Peyer's patch (tissue), 4 donors: ENCODE results near the gene FCRL3. TPM values are rescaled to one million over a fixed set of nuclear protein-coding genes. Genes with fewer than 3 reads are reported as not detected.
"Not testable (repeated sequence)": the region's sequence is repeated elsewhere in the genome, so short reads cannot be mapped to it uniquely, and the experiment has no call there.

Source experiments
- DNase-seq, 3 donors: peaks; one replicate each; pipeline ENCODE4 v3.0.0-alpha.2; 2017 to 2019
- H3K27ac ChIP-seq, 4 donors: fragments of 200-600 bp; sonication (generic); one replicate each; pipeline ENCODE4 v1.5.1; 2016 to 2019
- H3K27me3 ChIP-seq, 2 donors: fragments of 200-600 bp; sonication (generic); one replicate each; pipeline ENCODE4 v1.5.1; 2019
- H3K36me3 ChIP-seq, 3 donors: fragments of 200-600 bp; sonication (generic); one replicate each; pipeline ENCODE4 v1.5.1; 2016 to 2019
- H3K4me1 ChIP-seq, 4 donors: fragments of 200-600 bp; sonication (generic); one replicate each; pipeline ENCODE4 v1.5.1; 2016 to 2019
- H3K4me3 ChIP-seq, 4 donors: fragments of 200-600 bp; sonication (generic); 1 replicate in 3 of 4; 2 replicates in 1 of 4; pipeline ENCODE4 v1.5.1; 2016 to 2019; ENCODE audit warnings: mild to moderate bottlenecking in 1 of 4
- H3K9me3 ChIP-seq, 4 donors: fragments of 200-600 bp; sonication (generic); one replicate each; pipeline ENCODE4 v1.5.1; 2016 to 2019; ENCODE audit warnings: mild to moderate bottlenecking in 1 of 4
- POLR2A ChIP-seq, 2 donors: fragments of 450-650 bp; IDR thresholded peaks; one replicate each; pipeline ENCODE4 v1.5.1; 2017; ENCODE audit warnings: antibody characterized with exemption in 2 of 2, mild to moderate bottlenecking in 2 of 2, moderate library complexity in 2 of 2
- total RNA-seq, 4 donors: library from RNA; depleted of rRNA; stranded (reverse); fragments of >200 nt; gene quantifications; one replicate each; pipeline ENCODE4 v1.1.0, GENCODE V29; 2016
- TF ChIP-seq, protein P1 (sequence below), 6 experiments: fragments of 450-650 bp in 4 of 6; fragments of 200-600 bp in 2 of 6; sonication (generic) in 1 of 6; IDR thresholded peaks; one replicate each; pipeline ENCODE4 v1.5.1; 2017 to 2019; ENCODE audit warnings: antibody characterized with exemption in 6 of 6, mild to moderate bottlenecking in 3 of 6, moderate library complexity in 1 of 6

FCRL3 gene, protein sequence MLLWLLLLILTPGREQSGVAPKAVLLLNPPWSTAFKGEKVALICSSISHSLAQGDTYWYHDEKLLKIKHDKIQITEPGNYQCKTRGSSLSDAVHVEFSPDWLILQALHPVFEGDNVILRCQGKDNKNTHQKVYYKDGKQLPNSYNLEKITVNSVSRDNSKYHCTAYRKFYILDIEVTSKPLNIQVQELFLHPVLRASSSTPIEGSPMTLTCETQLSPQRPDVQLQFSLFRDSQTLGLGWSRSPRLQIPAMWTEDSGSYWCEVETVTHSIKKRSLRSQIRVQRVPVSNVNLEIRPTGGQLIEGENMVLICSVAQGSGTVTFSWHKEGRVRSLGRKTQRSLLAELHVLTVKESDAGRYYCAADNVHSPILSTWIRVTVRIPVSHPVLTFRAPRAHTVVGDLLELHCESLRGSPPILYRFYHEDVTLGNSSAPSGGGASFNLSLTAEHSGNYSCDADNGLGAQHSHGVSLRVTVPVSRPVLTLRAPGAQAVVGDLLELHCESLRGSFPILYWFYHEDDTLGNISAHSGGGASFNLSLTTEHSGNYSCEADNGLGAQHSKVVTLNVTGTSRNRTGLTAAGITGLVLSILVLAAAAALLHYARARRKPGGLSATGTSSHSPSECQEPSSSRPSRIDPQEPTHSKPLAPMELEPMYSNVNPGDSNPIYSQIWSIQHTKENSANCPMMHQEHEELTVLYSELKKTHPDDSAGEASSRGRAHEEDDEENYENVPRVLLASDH
- 10 to 100 TPM in 1 of 4 donors, 1 to 10 TPM in 2, not detected in 1; 1.7 to 37.1 (median 2.0) TPM for total RNA-seq

DNA sequence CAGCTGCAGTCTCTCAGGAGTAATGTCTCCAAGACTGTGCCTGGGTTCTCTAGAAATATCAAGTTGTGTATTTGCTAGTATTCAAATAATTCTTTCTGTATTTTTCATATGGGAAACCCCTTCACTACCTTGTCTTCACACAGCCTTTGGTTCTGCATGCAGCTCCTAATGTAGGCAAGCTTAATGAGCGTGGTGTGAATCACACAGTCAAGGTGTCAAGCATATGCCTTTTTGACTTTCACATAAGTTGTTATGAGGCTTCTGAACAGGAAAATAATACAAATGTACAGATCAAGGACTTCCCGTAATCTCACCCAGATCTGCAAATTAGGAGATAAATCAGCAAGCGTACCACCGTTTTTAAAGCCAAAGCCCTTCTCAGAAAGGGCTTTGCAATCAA lies at the start of gene FCRL3:
Gene FCRL3 (minus strand): TSS at position 38 of the 400 bp plus-strand sequence. CDS start 280 bp downstream, outside the sequence.
- peak within 1 kb of the TSS in 2 of 4 donors; percentile 69 to 79 for H3K27ac ChIP-seq
- TF ChIP-seq POLR2A (IDR thresholded peaks at IDR 0.05), result no peak
- TF ChIP-seq, protein P1, sequence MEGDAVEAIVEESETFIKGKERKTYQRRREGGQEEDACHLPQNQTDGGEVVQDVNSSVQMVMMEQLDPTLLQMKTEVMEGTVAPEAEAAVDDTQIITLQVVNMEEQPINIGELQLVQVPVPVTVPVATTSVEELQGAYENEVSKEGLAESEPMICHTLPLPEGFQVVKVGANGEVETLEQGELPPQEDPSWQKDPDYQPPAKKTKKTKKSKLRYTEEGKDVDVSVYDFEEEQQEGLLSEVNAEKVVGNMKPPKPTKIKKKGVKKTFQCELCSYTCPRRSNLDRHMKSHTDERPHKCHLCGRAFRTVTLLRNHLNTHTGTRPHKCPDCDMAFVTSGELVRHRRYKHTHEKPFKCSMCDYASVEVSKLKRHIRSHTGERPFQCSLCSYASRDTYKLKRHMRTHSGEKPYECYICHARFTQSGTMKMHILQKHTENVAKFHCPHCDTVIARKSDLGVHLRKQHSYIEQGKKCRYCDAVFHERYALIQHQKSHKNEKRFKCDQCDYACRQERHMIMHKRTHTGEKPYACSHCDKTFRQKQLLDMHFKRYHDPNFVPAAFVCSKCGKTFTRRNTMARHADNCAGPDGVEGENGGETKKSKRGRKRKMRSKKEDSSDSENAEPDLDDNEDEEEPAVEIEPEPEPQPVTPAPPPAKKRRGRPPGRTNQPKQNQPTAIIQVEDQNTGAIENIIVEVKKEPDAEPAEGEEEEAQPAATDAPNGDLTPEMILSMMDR (IDR thresholded peaks at IDR 0.05), result no peak
- H3K9me3 ChIP-seq, result no peaks in the 10 kb centered on the region
- no peak for DNase-seq
- no peaks in the 10 kb centered on the region for H3K36me3 ChIP-seq
- H3K4me3 ChIP-seq, result peak within 1 kb of the TSS in 2 of 4 donors; percentile 13 to 29
- H3K27me3 ChIP-seq, result no peaks in the 10 kb centered on the region
- H3K4me1 ChIP-seq, result no peaks in the 10 kb centered on the region

DNA sequence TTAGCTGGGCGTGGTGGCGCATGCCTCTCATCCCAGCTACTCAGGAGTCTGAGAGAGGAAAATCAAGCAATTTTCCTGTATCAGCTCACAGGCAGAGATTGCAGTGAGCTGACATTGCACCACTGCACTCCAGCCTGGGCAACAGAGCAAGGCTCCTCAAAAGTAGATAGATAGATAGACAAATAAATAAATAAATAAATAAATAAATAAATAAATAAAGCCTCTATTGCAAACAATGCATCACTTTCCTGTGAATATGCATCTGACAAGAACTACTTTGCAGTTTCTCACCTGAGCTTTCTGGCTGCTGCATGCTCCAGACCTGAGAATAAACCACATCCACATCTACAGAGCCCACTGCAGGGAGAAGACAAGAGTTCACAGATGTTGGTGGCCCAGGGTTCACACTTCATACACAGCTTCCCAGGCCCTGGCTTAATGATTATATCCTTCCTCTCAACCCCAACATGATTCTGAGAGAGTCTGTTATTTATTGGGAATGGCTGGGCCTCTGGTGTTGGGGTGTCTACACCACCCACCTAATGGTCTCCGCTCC lies 47.8 kb upstream of the FCRL3 start:
- no peaks in the 10 kb centered on the region for H3K9me3 ChIP-seq
- H3K27ac ChIP-seq, result no peak overlapping the region
- TF ChIP-seq, protein P1 (IDR thresholded peaks at IDR 0.05), result no peak
- no peak for TF ChIP-seq POLR2A (IDR thresholded peaks at IDR 0.05)
- H3K27me3 ChIP-seq, result no peaks in the 10 kb centered on the region
- H3K4me3 ChIP-seq, result no peak overlapping the region
- DNase-seq, result no peak
- H3K4me1 ChIP-seq, result no peaks in the 10 kb centered on the region
- no peaks in the 10 kb centered on the region for H3K36me3 ChIP-seq

DNA sequence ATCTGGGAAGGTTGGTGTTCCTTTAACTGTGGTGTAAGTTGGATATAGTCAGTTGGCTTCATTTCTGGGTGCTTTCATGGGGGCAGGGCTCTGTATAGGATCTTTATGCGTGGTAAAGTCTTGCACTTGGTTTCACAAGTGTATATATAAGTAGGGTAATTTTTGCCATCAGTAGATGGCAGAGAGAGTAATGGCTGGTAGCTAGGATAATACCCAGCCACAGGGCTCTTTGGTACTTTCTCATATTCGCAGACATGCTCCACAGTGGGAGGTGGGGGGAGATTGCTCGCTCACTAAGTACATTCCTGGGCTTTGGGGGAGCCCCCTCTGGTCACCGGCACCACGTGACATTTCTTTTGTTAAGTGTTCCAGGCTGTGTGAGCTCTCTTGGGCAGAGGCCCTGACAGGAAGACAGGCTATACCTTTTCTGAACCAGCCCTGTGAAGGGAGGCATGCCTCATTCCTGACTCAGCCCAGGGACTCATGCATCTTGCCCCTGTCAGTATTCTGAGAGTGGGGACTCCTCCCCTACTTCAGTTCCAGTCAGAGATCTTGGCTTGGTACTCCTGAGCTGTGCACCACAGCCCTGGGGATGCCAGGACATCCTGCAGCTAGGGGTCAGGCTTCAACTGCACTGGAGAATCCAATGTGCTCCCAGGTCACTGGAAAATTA lies 38.8 kb upstream of the FCRL3 start:
- no peak overlapping the region for H3K27ac ChIP-seq
- DNase-seq, result no peak
- H3K4me1 ChIP-seq, result no peaks in the 10 kb centered on the region
- no peaks in the 10 kb centered on the region for H3K9me3 ChIP-seq
- no peaks in the 10 kb centered on the region for H3K27me3 ChIP-seq
- no peaks in the 10 kb centered on the region for H3K36me3 ChIP-seq
- TF ChIP-seq, protein P1 (IDR thresholded peaks at IDR 0.05), result peak in 1 of 6 experiments; percentile 12
- TF ChIP-seq POLR2A (IDR thresholded peaks at IDR 0.05), result no peak
- no peak overlapping the region for H3K4me3 ChIP-seq

DNA sequence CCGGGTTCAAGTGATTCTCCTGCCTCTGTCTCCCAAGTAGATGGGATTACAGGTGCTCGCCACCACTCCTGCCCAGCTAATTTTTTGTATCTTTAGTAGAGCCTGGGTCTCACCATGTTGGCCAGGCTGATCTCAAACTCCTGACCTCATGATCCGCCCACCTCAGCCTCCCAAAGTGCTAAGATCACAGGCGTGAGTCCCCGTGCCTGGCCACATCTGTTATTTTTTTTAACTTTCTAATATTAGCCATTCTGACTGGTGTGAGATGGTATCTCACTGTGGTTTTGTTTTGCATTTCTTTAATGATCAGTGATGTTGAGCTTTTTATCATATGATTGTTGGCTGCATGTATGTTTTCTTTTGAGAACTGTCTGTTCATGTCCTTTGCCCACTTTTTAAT lies 35.4 kb upstream of the FCRL3 start:
- DNase-seq, H3K9me3 ChIP-seq, H3K4me3 ChIP-seq, H3K36me3 ChIP-seq, H3K4me1 ChIP-seq, H3K27me3 ChIP-seq: not testable (repeated sequence)
- H3K27ac ChIP-seq, result peak overlapping the region in 1 of 4 donors; percentile 46

DNA sequence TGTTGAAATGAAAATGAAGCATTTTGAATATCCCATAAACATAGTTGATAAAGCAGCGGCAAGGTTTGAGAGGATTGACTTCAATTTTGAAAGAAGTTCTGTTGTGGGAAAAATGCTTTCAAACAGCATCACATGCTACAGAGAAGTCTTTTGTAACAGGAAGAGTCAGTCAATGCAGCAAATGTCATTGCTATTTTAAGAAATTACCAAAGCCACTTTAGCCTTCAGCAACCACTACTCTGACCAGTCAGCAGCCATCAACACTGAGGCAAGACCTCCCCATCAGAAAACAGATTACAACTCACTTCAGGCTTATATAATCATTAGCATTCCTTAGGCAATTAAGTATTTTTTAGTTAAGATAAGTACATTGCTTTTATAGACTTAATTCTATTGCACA lies 33.8 kb upstream of the FCRL3 start:
- Histone ChIP-seq H3K36me3 (no peaks in the 10 kb centered on the region), H3K27ac (peak overlapping the region in 2 of 4 donors; percentile 26 to 46), H3K4me3 (no peak overlapping the region), H3K4me1 (no peaks in the 10 kb centered on the region), H3K9me3 (no peaks in the 10 kb centered on the region), H3K27me3 (no peaks in the 10 kb centered on the region)
- no peak for TF ChIP-seq POLR2A (IDR thresholded peaks at IDR 0.05)
- TF ChIP-seq, protein P1 (IDR thresholded peaks at IDR 0.05), result no peak
- DNase-seq, result no peak
